CD8-positive, alpha-beta memory T cell (primary cell): ENCODE data around the gene GOLGA6L10. TPM values are rescaled to one million over a fixed set of nuclear protein-coding genes. Genes with fewer than 3 reads are reported as not detected.
A peak's percentile ranks its signal among the peaks of the same experiment; 100 is the strongest.
"Not testable (repeated sequence)": the region's sequence is repeated elsewhere in the genome, so short reads cannot be mapped to it uniquely, and the experiment has no call there.

Source experiments
- CTCF ChIA-PET: fragments of 350-600 bp; sonication (Branson Sonifier 250); formaldehyde crosslinking; loops from one replicate; lab custom pipeline; 2021; ENCODE audit warnings: antibody characterized with exemption; lab: Charles Lee
- POLR2A ChIA-PET: fragments of 350-600 bp; sonication (Branson Sonifier 250); formaldehyde crosslinking; loops from one replicate; lab custom pipeline; 2021; ENCODE audit warnings: antibody characterized with exemption; lab: Charles Lee
- DNase-seq, 5 donors: peaks; one replicate each; pipeline versions ENCODE4 v3.0.0 to v3.0.0-alpha.2; 2020 to 2022; ENCODE audit warnings: mixed read lengths in 1 of 5
- H3K27ac ChIP-seq: one replicate; pipeline ENCODE4 v1.7.0; 2013; ENCODE audit warnings: low read depth, mild to moderate bottlenecking, low read length, moderate library complexity
- H3K27me3 ChIP-seq: 2 replicates; pipeline ENCODE4 v1.7.0; 2013; ENCODE audit warnings: low read length, mild to moderate bottlenecking; ENCODE audit not compliant: insufficient read depth, poor library complexity, severe bottlenecking
- H3K36me3 ChIP-seq: 2 replicates; pipeline ENCODE4 v1.7.0; 2013; ENCODE audit warnings: mild to moderate bottlenecking, low read length, moderate library complexity; ENCODE audit not compliant: insufficient read depth
- H3K4me1 ChIP-seq: 2 replicates; pipeline ENCODE4 v1.7.0; 2013; ENCODE audit warnings: mild to moderate bottlenecking, low read length, moderate library complexity; ENCODE audit not compliant: insufficient read depth
- H3K4me3 ChIP-seq: 2 replicates; pipeline ENCODE4 v1.7.0; 2013; ENCODE audit warnings: mild to moderate bottlenecking, low read length
- H3K9me3 ChIP-seq: 2 replicates; pipeline ENCODE4 v1.7.0; 2013; ENCODE audit warnings: mild to moderate bottlenecking, low read length
- H3K27ac Mint-ChIP-seq, 8 donors: one replicate each; pipeline ENCODE4 v1.8.0; 2020 to 2021; ENCODE audit warnings: mixed read lengths in 8 of 8, mild to moderate bottlenecking in 6 of 8, inconsistent platforms in 3 of 8, moderate library complexity in 3 of 8
- H3K27me3 Mint-ChIP-seq, 2 donors: one replicate each; pipeline ENCODE4 v1.8.0; 2020 to 2021; ENCODE audit warnings: mixed read lengths in 2 of 2, mild to moderate bottlenecking in 1 of 2, moderate library complexity in 1 of 2
- H3K36me3 Mint-ChIP-seq, 3 donors: one replicate each; pipeline ENCODE4 v1.8.0; 2020 to 2021; ENCODE audit warnings: mixed read lengths in 3 of 3, inconsistent platforms in 1 of 3, mild to moderate bottlenecking in 1 of 3
- H3K4me1 Mint-ChIP-seq, 3 donors: one replicate each; pipeline ENCODE4 v1.8.0; 2020 to 2021; ENCODE audit warnings: mixed read lengths in 3 of 3, inconsistent platforms in 1 of 3, mild to moderate bottlenecking in 1 of 3
- H3K4me3 Mint-ChIP-seq, 7 donors: one replicate each; pipeline ENCODE4 v1.8.0; 2020 to 2021; ENCODE audit warnings: mixed read lengths in 7 of 7, mild to moderate bottlenecking in 6 of 7, moderate library complexity in 4 of 7, inconsistent platforms in 2 of 7
- H3K9me3 Mint-ChIP-seq, 5 donors: one replicate each; pipeline ENCODE4 v1.8.0; 2020 to 2022; ENCODE audit warnings: mixed read lengths in 5 of 5, mild to moderate bottlenecking in 3 of 5, moderate library complexity in 2 of 5, inconsistent platforms in 1 of 5
- polyA plus RNA-seq: library from polyadenylated mRNA; unstranded; fragments of 300-500 nt; fragmentation: Illumina TruSeq; gene quantifications from one replicate; pipeline ENCODE4 v1.2.3, GENCODE V29; 2021
- total RNA-seq, 2 experiments: library from RNA; stranded (reverse); gene quantifications; one replicate each; pipeline ENCODE4 v1.2.3, GENCODE V29; 2021

GOLGA6L10 gene
- total and polyA plus RNA-seq, 3 experiments from 2014 or later: 0.16 to 1.7 (median 0.96) TPM

DNA sequence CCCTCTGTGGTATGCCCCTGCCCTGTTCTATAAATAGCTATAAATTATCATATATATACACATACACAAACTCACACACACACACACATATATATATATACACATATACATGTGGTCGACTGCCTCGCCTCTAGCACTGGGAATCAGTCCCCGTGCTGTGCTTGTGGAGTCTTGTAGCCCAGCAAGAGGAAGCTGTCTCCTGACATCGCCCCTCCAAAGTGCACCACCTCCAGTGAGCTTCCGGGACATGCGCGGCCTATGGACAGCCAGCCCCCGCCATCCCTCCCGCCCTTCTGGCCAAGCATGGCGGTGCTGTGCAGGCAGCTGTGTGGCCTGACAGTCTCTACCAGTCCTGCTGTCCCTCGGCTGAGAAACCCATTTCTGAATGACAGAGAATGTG lies 11.2 kb downstream of the GOLGA6L10 start:
- H3K27ac ChIP-seq, CTCF ChIA-PET, H3K4me1 ChIP-seq, H3K4me3 Mint-ChIP-seq, H3K4me1 Mint-ChIP-seq, H3K36me3 ChIP-seq, H3K9me3 Mint-ChIP-seq, H3K27ac Mint-ChIP-seq, H3K9me3 ChIP-seq, POLR2A ChIA-PET, H3K27me3 ChIP-seq, H3K4me3 ChIP-seq, H3K36me3 Mint-ChIP-seq, H3K27me3 Mint-ChIP-seq: not testable (repeated sequence)
- DNase-seq: peak in 1 of 5 donors; percentile 16

DNA sequence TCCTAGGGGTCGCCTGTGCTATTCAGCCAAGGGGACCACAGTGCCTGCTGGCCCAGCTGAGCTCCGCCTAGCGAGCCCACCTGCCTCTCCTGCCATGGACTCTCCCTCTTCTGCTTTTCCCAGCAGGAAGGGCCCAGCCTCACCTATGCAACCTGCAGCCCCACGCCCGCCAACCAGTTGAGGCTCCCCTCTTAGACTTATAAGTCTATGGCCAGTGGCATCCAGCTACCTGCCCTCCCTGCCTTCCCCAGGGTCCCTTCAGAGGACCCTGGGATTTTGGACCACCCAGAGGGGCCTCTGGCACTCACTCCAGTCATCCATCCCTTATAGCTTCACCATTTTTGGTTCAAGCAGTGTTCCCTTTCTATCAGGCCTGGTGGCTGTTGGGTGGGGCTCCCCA lies 12.2 kb downstream of the GOLGA6L10 start:
- H3K4me1 ChIP-seq, DNase-seq, H3K27me3 ChIP-seq, H3K4me1 Mint-ChIP-seq, H3K4me3 ChIP-seq, H3K9me3 ChIP-seq, POLR2A ChIA-PET, H3K4me3 Mint-ChIP-seq, H3K27ac ChIP-seq, H3K27ac Mint-ChIP-seq, H3K36me3 ChIP-seq, H3K27me3 Mint-ChIP-seq, H3K36me3 Mint-ChIP-seq, H3K9me3 Mint-ChIP-seq, CTCF ChIA-PET: not testable (repeated sequence)

DNA sequence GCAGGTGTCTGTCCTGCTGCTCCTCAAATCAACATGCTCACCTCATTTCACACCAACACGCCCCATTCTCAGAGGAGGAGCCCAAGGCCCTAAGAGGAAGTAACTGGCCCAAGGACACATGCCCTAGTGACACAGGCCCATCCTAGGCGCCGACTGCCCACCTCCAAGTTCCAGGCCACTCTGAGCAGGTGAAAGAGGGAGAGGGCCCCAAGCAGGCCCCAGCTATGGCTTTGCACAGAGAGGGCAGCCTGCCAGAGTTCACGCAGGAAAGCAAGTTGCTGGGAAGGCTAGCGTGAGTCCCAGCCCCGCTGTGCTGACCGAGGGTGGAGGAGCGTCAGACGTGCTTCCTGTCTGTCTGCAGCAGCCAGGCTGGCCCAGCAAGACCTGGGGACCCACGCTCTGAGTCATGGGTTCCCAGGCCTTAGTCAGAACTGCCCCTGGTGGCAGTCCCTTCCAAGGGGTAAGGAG lies 13.1 kb downstream of the GOLGA6L10 start:
- H3K4me3 Mint-ChIP-seq, H3K4me1 Mint-ChIP-seq, POLR2A ChIA-PET, H3K36me3 Mint-ChIP-seq, H3K9me3 ChIP-seq, CTCF ChIA-PET, H3K9me3 Mint-ChIP-seq, H3K36me3 ChIP-seq, H3K27me3 Mint-ChIP-seq, H3K4me1 ChIP-seq, H3K27me3 ChIP-seq, H3K27ac ChIP-seq, H3K4me3 ChIP-seq: not testable (repeated sequence)
- H3K27ac Mint-ChIP-seq: peak overlapping the region in 2 of 8 donors; percentile 14 to 72
- DNase-seq: peak in 1 of 5 donors; percentile 30

DNA sequence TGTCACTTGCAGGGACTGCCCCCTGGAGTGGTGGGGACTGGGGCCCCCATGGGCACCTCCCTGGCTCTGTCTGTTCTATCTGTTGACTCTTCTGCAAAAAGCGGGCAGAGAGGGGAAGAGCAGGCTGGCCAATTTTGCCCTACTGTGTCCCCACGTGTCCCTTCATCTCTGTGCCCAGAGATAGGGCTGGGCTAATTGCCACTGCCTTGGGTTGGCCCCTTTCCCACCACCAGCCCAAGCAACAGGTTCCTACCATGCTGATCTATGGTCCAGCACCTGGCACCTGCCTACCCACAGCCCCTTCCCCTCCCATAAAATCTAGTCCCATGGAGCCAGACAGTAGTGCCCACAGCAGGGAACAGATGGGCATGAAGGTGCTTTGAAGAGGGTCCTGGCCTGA lies 14.3 kb downstream of the GOLGA6L10 start:
- H3K4me3 Mint-ChIP-seq, H3K9me3 ChIP-seq, H3K4me3 ChIP-seq, H3K27ac Mint-ChIP-seq, H3K9me3 Mint-ChIP-seq, DNase-seq, CTCF ChIA-PET, H3K27me3 ChIP-seq, H3K4me1 ChIP-seq, H3K4me1 Mint-ChIP-seq, POLR2A ChIA-PET, H3K36me3 Mint-ChIP-seq, H3K27me3 Mint-ChIP-seq, H3K36me3 ChIP-seq, H3K27ac ChIP-seq: not testable (repeated sequence)

DNA sequence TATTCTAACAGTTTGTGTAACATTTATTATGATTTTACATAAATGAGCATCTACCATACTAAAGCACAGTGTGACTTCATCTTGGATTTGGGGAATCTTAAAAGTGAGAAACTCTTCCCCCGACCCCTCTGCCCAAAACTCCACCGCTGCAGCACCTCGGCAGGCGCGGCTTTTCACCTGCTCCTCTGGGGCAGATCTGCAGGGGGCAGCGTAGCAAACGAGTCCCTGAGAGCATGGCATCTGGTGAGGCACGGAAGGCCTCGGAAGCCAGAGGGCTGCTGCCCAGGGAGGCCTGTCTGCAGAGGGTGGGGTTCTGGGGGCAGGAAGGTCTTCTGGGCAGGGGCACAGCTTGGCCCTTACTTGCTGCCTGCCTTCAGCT lies 14.7 kb downstream of the GOLGA6L10 start:
- DNase-seq, CTCF ChIA-PET, H3K4me1 ChIP-seq, H3K9me3 Mint-ChIP-seq, H3K4me3 ChIP-seq, H3K4me1 Mint-ChIP-seq, H3K27me3 Mint-ChIP-seq, H3K9me3 ChIP-seq, H3K36me3 ChIP-seq, H3K4me3 Mint-ChIP-seq, H3K27ac ChIP-seq, H3K27me3 ChIP-seq, H3K36me3 Mint-ChIP-seq, POLR2A ChIA-PET, H3K27ac Mint-ChIP-seq: not testable (repeated sequence)

DNA sequence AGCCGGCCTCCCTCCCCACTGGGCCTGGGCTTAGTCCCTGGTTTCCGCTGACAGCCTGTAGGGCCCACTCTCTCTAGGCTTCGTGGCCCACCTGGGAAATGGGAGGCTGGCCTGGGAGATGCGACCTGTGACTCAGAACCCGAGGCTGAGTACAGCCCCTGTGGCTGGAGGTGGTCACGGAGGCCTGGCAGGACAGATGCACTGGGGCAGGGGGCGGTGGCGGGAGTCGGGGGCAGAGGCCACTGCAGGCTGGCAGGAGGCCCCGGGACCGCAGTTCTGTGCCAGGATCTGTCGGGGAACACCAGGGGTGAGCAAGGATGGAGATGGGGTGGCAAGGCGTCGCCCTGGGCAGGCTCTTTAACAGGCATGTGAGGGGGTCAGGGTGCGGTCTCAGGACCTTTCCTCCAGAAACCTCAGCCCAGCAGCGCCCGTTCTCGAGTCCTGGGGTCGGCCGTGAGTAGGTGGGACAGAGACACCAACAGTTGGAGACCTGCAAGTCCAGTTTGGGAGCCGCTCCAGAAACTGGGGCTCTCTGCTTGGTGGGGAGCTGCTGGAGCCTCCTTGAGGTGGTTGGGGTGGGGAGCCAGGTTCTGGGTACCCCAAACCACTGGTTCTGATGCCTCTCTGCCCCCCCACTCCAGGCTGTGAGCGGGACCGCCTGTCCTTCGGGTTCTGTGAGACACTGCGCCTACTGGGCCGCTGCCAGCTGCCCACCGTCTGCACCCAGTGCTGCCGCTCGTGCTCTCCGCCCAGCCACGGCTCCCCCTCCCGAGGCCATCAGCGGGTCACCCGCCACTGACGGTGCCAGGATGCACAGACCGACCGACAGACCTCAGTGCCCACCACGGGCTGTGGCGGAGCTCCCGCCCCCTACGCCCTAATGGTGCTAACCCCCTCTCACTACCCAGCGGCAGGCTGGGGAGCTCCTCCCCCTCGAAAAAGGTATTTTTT lies 15.4 kb downstream of the GOLGA6L10 start:
- H3K4me1 Mint-ChIP-seq, H3K27ac ChIP-seq, H3K4me1 ChIP-seq, H3K36me3 ChIP-seq, H3K4me3 ChIP-seq, H3K9me3 Mint-ChIP-seq, DNase-seq, H3K36me3 Mint-ChIP-seq, H3K4me3 Mint-ChIP-seq, CTCF ChIA-PET, POLR2A ChIA-PET, H3K27me3 Mint-ChIP-seq, H3K9me3 ChIP-seq, H3K27ac Mint-ChIP-seq, H3K27me3 ChIP-seq: not testable (repeated sequence)

DNA sequence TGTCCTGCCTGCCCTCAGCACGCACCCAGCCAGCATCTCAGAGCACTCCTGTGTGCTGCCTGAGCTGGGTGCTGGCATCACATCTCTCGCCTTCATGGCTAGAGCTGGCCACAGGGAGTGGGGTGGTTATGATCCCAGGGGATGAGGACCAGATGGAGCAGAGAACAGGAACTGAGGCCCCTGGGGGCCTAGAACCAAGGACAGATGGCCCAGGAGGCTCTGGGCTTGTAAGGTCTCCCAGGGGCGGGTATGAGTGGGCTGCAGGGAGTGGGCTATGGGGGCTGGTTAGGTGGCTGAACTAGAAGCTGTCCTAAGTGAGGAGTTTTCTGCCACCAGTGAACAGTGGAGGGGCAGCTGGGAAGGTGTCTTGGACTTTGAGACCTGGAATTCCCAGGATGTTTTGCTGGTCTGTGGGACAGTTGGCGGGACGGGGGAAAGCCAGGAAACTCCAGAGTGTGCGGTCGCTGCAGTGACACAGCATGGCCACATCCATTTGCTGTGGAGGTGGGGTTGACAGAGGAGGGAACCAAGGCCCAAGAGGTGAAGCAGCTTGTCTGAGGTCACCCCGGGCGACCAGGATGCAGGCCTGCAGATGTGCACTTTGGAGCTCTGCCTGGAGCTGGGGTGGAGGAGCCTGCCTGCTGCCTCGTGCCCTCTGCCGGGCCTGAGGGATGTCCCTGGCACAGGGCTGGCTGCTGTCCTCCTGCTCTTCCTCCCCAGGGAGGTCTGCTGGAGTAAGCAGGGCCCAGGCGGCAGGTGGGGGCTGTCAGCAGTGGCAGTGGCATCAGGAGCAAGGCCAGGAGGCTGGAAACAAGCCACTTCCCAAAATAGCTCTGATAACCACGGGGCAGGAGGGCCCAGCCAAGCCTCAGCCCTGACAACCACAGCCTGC lies 16.3 kb downstream of the GOLGA6L10 start:
- H3K27me3 Mint-ChIP-seq, H3K36me3 Mint-ChIP-seq, H3K4me3 ChIP-seq, POLR2A ChIA-PET, H3K4me3 Mint-ChIP-seq, H3K27ac ChIP-seq, CTCF ChIA-PET, H3K27me3 ChIP-seq, H3K9me3 Mint-ChIP-seq, H3K9me3 ChIP-seq, H3K36me3 ChIP-seq, DNase-seq, H3K4me1 ChIP-seq, H3K4me1 Mint-ChIP-seq: not testable (repeated sequence)
- H3K27ac Mint-ChIP-seq: peak overlapping the region in 1 of 8 donors; percentile 58

DNA sequence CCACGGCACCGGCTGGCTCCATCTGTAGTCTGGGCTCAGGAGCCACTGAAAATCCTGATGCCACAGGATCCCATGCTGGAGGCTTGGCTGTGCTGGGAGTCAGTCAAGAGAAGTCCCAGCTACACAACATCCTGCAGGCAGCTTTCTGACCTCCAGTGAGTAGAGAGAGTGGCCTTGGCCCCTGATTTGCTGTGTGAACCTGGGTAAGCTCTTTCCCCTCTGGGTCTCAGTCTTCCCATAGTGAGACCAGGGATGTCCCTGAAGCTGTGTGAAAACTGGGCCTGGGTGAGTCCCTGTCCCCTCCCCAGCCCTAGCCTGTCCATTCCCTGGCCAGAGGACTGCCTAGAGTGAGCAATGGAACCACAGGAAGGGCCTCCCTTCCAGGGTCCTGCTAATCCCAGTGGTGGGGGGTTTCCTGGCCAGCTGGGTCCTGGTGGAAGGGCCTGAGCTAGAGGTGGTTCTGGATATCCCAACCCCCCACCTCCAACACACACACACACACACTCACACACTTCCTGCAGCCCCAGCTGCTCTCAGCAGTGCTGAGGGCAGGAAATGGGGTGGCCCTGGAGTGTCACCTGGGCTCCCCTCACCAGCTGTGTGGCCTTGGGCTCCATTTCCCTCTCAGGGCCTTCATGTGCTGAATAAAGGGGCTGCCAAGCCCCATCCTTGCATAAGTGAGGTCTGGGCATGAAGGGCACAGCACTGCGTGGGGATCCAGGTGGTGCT lies 17.5 kb downstream of the GOLGA6L10 start:
- not testable (repeated sequence) for H3K9me3 Mint-ChIP-seq

More for the DNA sequence above, 17.5 kb downstream of the GOLGA6L10 start:
- H3K4me3 ChIP-seq, H3K27me3 Mint-ChIP-seq, H3K9me3 ChIP-seq, H3K36me3 ChIP-seq, H3K4me1 Mint-ChIP-seq, H3K4me1 ChIP-seq, POLR2A ChIA-PET, H3K27me3 ChIP-seq, H3K36me3 Mint-ChIP-seq, CTCF ChIA-PET, H3K27ac ChIP-seq, H3K4me3 Mint-ChIP-seq, H3K27ac Mint-ChIP-seq: not testable (repeated sequence)
- DNase-seq: peak in 2 of 5 donors; percentile 9 to 16
